Upper lobe of left lung (tissue), 4 donors: ENCODE measurements around the gene PLK5.

ENCODE experiments used
- POLR2A ChIP-seq, 4 donors: fragments of 450-650 bp; IDR thresholded peaks; one replicate each; pipeline ENCODE4 v1.5.1; 2016 to 2017; ENCODE audit warnings: antibody characterized with exemption in 4 of 4, mild to moderate bottlenecking in 2 of 4
- POLR2AphosphoS5 ChIP-seq, 2 donors: sonication (generic); formaldehyde crosslinking; IDR thresholded peaks; one replicate each; pipeline ENCODE4 v1.5.1; 2017; ENCODE audit warnings: antibody characterized with exemption in 2 of 2
- TF ChIP-seq, protein P1 (sequence below), 6 experiments: fragments of 450-650 bp in 4 of 6; fragments of 200-600 bp in 2 of 6; sonication (generic) in 2 of 6; IDR thresholded peaks; one replicate each; pipeline ENCODE4 v1.5.1; 2016 to 2019; ENCODE audit warnings: antibody characterized with exemption in 6 of 6

DNA sequence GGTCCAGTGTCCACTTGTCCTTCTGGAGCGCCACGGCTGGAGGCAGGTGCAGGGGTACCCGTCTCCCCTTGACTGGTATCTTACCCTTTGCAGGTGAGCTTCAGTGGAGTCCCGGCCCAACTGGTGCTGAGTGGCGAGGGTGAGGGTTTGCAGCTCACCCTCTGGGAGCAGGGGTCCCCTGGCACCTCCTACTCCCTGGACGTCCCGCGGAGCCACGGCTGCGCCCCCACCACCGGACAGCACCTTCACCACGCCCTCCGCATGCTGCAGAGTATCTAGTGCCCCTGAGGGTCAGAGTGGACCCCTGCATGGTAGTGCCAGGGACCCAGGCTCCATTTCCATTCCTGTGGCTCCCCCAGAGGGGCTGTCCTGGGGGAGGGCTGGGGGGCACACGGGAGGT is 11.1 kb downstream of the PLK5 start:
- TF ChIP-seq, protein P1, sequence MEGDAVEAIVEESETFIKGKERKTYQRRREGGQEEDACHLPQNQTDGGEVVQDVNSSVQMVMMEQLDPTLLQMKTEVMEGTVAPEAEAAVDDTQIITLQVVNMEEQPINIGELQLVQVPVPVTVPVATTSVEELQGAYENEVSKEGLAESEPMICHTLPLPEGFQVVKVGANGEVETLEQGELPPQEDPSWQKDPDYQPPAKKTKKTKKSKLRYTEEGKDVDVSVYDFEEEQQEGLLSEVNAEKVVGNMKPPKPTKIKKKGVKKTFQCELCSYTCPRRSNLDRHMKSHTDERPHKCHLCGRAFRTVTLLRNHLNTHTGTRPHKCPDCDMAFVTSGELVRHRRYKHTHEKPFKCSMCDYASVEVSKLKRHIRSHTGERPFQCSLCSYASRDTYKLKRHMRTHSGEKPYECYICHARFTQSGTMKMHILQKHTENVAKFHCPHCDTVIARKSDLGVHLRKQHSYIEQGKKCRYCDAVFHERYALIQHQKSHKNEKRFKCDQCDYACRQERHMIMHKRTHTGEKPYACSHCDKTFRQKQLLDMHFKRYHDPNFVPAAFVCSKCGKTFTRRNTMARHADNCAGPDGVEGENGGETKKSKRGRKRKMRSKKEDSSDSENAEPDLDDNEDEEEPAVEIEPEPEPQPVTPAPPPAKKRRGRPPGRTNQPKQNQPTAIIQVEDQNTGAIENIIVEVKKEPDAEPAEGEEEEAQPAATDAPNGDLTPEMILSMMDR (IDR thresholded peaks at IDR 0.05) = no peak
- TF ChIP-seq POLR2A (IDR thresholded peaks at IDR 0.05) (no peak), POLR2AphosphoS5 (IDR thresholded peaks at IDR 0.05) (no peak)
